Measurements from ENCODE around the gene RAE1. TPM values are rescaled to one million over a fixed set of nuclear protein-coding genes. Genes with fewer than 3 reads are reported as not detected.

The RAE1 gene, protein sequence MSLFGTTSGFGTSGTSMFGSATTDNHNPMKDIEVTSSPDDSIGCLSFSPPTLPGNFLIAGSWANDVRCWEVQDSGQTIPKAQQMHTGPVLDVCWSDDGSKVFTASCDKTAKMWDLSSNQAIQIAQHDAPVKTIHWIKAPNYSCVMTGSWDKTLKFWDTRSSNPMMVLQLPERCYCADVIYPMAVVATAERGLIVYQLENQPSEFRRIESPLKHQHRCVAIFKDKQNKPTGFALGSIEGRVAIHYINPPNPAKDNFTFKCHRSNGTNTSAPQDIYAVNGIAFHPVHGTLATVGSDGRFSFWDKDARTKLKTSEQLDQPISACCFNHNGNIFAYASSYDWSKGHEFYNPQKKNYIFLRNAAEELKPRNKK
- 31.8 TPM for total RNA-seq

DNA sequence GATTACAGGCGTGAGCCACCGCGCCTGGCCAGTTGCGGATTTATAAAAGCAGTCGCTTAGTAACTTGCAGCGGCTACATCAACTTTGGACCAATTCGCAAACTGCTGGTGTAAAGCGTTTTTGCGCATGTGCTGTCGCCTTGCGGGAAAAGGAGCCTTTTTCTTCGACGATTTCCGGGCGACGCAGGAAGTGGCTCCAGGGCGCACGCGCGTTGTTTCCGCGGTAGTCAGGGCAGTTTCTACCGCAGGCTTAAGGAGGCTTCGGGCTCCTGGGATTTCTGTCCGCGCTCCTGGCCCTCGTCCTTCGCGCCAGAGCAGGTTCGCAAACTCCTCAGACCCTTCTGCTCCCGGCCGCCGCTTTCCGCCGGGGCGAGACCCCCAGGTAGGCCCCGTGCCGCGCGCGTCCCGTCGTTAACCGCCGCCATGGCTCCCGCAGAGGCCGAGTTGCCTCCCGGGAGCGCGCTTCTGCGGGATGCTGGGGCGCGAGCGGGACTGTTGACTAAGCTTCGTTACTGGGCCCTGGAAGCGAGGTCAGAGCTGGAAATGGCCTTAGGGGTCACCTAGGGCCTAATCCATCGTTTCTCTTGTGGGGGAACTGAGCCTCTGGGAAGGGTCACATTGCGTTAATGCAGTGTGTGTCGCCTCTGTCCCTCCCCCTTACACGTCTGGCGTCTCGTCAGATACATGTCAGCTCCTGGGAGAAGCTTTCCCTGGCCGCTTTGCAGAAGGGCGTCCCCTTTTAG is at the start of gene RAE1:
Gene RAE1, plus strand, starts transcription at position 214 of the 742 bp plus-strand sequence. CDS start 2,784 bp downstream, outside the sequence.
- DNase-seq (ENCODE audit: low spot score in 2 of 2) (peak; percentile 85 to 86), FAIRE-seq (no peak)

DNA sequence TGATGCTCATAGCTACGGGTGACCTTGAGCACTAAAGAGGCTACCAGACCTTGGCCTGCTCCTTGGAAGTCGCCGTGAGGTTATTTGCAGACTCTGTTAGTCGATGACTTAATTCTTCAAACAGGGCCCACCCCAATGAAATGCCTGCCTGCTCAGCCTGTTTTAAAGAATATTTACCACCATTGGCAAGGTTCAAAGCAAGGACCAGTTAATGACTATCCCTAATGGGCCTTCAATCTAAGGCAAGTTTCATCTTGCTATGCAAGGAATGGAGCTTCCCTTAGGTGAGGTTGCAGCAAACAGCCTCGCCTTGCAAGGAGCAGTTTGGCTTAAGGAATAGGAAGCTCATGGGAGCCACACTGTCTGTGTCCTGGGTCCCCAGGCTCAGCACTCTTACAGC is 44.3 kb upstream of the RAE1 start:
- FAIRE-seq, result no peak
- no peak for DNase-seq (ENCODE audit: low spot score in 2 of 2)

DNA sequence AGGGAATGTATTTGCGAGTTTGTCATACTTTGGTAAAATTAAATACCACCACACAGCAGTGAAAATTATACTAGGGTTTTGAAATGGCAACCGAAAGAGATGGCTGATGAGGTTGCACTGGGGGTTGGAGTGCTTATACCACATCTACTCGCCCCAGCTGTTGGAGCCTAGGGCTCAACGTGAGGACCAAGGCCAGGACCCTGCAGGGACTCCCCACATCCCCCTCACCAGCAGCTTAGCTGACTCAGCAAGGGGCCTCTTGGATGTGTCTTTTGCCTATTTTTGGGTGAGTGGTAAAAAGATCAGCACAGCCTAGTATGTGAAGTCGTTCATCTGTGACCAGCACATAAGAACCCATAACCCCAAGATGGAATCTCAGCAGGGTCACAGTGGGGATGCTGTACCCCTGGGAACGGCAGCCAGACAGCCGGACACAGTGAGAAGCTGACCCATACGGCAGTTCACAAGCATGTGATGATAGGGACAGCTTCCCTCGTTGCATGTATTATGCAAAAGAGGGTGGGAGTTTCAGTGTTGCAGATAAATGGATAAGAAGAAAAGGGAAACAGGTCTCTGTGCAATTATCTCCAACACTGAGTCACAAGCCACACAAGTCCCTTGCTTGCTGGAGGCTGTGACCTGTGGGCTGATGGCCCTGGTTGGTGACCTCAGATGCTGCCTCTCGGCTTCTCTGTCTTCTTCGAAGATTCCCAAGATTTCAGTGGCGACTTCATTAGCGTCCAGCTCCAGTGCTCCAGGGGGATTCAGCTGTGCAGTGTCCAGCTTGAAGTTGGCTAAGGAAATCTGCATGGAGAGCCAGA is 42.4 kb upstream of the RAE1 start:
- no peak for FAIRE-seq

GRCh38 chr20:57309544-57310115 is 41.4 kb upstream of the RAE1 start:
- FAIRE-seq (no peak), DNase-seq (ENCODE audit: low spot score in 2 of 2) (peak in 1 of 2 donors; percentile 32)

More for the DNA sequence above, 42.4 kb upstream of the RAE1 start:
- DNase-seq (ENCODE audit: low spot score in 2 of 2), result no peak

- no peak for DNase-seq (ENCODE audit: low spot score in 2 of 2)
Measured at GRCh38 chr20:57310821-57311514, 40.1 kb upstream of the RAE1 start.

GRCh38 chr20:57312138-57312537 is 38.9 kb upstream of the RAE1 start:
- DNase-seq (ENCODE audit: low spot score in 2 of 2), result no peak
- FAIRE-seq, result no peak

More at GRCh38 chr20:57310821-57311514, 40.1 kb upstream of the RAE1 start:
- FAIRE-seq, result no peak

- no peak for FAIRE-seq
- DNase-seq (ENCODE audit: low spot score in 2 of 2), result no peak
Measured at GRCh38 chr20:57313230-57313629, 37.8 kb upstream of the RAE1 start.

GRCh38 chr20:57313951-57314350 is 37.1 kb upstream of the RAE1 start:
- FAIRE-seq (no peak), DNase-seq (ENCODE audit: low spot score in 2 of 2) (no peak)

DNA sequence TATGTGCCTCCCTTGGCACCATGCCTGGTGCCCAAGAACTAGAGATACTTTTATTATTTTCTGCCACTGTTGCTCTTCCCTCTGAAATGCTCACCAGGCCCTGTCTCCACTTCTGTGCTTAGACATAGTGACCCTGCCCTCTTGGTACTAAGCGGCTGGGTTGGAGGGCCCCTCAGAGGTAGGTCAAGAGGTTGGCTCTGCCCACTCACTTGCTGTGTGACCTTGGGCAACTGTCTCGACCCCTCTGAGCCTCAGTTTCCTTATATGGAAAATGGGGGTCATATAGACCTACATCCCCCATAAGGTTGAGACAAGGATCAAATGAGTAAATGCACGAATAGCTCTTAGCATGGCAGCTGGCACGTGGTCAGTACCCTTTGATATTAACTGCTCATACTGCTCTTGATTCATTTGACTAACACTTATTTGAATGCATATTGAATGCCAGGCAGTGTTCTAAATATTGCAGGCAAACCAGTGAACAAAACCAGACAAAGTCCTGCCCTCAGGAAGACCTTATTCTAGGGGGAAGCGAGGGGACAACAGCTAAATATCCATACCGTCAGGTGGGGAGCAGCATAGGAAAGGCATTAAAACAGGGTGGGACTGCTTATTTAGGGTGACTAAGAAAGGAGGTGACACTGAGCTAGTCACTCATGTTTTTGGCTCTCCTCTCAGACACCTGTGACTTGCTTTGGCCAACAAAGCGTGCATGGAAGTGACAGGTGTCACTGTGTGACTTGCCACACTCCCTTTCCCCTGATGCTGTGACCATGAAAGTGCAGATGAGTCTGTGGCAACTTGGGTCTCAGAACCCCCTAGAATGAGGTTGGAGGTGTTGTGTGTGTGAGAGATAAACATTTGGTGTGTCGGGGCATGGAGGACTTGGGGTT is 35.7 kb upstream of the RAE1 start:
- FAIRE-seq (no peak), DNase-seq (ENCODE audit: low spot score in 2 of 2) (no peak)

DNA sequence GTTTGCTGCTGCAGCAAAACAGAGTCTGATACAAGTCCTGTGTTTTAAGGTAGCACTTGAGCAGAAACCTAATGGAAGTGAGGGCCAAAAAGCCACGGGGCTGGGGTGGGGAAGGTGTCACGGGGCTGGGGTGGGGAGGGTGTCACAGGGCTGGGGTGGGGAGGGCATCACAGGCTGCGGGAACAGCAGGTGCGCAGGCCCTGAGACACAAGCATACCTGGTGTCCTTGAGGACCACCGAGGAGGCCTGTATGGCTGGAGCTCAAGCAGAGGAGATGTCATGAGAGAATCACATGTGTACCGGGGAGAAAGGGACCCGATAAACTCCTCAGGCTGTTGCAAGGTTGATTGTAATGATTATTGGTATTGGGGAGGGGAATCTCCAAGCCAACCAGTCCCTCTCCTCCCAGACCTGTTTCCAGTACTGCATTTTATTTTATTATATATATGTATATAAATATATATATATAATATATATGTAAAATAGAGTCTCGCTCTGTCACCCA is 35.0 kb upstream of the RAE1 start:
- FAIRE-seq (no peak), DNase-seq (ENCODE audit: low spot score in 2 of 2) (no peak)

DNA sequence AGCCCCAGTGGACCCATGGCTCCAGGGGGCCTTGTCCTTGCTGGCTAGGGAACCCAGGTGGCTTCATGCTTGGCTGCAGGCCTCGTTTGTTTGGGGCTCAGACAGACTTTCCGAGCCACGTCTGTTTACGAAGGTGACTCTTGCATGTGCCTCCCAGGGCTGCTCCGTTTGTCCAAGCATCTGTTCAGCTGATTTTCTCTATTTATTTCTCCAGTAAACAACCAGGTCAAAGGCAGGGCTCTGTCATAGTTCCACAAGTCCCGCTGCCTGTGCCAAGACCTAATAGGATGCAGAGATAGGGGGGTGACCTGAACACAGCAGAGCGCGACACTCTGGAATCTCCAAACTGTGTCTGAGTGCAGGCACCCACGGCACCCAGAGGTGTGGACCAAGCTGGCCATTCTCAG is 34.3 kb upstream of the RAE1 start:
- FAIRE-seq (no peak), DNase-seq (ENCODE audit: low spot score in 2 of 2) (no peak)

GRCh38 chr20:57317316-57317788 is 33.7 kb upstream of the RAE1 start:
- FAIRE-seq (no peak), DNase-seq (ENCODE audit: low spot score in 2 of 2) (no peak)

DNA sequence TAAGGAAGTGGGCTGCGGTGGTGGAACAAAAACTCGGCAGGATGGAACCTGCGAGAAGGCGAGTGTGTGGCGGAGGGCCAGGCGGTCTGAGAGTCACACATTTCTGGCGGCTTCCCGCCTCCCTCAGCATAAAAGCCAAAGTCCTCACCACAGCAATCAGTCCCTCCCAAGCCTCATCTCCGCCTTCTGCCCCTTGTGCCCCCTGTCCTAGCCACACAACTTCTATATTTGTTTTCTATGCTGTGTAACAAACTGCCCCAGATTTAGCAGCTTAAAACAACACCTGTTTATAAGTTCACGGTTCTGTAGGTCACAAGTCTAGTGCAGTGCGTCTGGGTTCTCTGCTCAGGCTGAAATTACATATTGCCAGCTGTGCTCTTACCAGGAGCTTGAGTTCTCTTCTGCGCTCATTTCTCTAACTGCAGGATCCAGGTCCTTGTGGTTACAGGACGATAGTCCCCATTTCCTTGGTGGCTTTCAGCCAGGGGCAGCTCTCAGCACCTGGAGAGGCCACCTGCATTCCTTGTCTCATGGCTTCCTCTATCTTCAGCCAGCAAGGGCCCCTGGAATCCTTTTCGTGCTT is 33.2 kb upstream of the RAE1 start:
- FAIRE-seq (no peak), DNase-seq (ENCODE audit: low spot score in 2 of 2) (no peak)

- FAIRE-seq, result no peak
Measured at GRCh38 chr20:57319584-57319983, 31.5 kb upstream of the RAE1 start.

DNA sequence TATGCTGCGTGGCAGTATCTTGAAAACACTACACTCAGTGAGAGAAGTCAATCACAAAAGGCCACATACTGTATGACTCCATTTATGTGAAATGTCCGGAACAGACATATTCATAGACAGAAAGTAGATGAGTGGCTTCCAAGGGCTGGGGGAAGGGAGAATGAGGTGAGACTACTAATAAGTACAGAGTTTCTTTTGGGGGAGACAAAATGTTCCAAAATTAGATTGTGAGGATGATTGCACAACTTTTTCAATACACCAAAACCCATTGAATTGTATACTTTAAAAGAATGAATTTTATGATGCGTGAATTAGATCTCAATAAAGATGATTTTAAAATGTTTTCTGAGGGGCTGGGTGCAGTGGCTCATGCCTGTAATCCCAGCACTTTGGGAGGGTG is 30.7 kb upstream of the RAE1 start:
- no peak for DNase-seq (ENCODE audit: low spot score in 2 of 2)
- no peak for FAIRE-seq

More at GRCh38 chr20:57319584-57319983, 31.5 kb upstream of the RAE1 start:
- no peak for DNase-seq (ENCODE audit: low spot score in 2 of 2)

- FAIRE-seq (no peak), DNase-seq (ENCODE audit: low spot score in 2 of 2) (no peak)
Measured at GRCh38 chr20:57321142-57321541, 29.9 kb upstream of the RAE1 start.

GRCh38 chr20:57322476-57322875 is 28.6 kb upstream of the RAE1 start:
- DNase-seq (ENCODE audit: low spot score in 2 of 2) (no peak), FAIRE-seq (no peak)

DNA sequence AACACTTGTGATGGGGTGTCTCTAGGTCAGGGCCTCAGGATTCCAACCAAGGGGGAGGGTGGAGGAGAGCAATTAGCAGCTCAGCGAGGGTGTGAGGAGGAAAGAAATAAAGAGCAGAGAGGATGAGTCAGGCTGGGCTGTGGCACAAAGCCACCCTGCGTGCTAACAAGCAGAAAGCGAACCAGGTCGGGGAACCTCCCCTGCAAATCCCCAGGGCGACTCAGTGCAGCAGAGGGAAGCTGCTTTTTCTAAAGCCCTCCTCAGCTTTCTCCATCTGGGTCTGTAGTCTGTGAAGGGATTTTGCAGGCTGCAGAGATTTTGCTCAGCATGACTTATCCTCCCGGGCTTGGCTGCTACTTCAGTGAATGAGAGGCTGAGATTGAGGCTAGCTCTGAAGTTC is 28.0 kb upstream of the RAE1 start:
- DNase-seq (ENCODE audit: low spot score in 2 of 2) (peak in 1 of 2 donors; percentile 44), FAIRE-seq (no peak)

All from frontal cortex (tissue), 4 donors.